ENCODE results near the gene PTPN11. TPM values are rescaled to one million over a fixed set of nuclear protein-coding genes. Genes with fewer than 3 reads are reported as not detected.

The PTPN11 gene
- total and polyA plus RNA-seq, 2 of the 8 experiments (the other 6 are each of a cell fraction or from before 2014, with no cell fraction given), result 28.3 to 133 TPM

- peak within 1 kb of the TSS; percentile 94 for H3K27ac ChIP-seq (ENCODE audit: low read depth, low read length)
- peaks cover 0 to 22% of the 10 kb centered on the region in 2 experiments; a peak in 3 of 4 replicates for H3K79me2 ChIP-seq (ENCODE audit: control insufficient read depth in 1 of 2, insufficient read depth in 2 of 2, low read length in 2 of 2)
- POLR2A ChIA-PET (ENCODE audit: partially characterized antibody), result interaction anchor here (1.3 to 1.8 kb wide), 3 partner anchors 9 to 15 kb away, joined by 3 to 5 read pairs (median 3); partner anchors contain the start of gene PTPN11
- peak within 1 kb of the TSS; percentile 99 for H4K91ac ChIP-seq (replicated peaks; ENCODE audit: insufficient read length, low read length)
- peak within 1 kb of the TSS; percentile 80 for H2BK120ac ChIP-seq (replicated peaks; ENCODE audit: low read depth, low read length)
- H3K79me1 ChIP-seq (ENCODE audit: low read depth, low read length), result no peaks in the 10 kb centered on the region
- FAIRE-seq (peak; percentile 68), DNase-seq (ENCODE audit: low read depth in 1 of 2, low spot score in 2 of 2) (peak in 1 of 2 experiments; percentile 83)
- no peaks in the 10 kb centered on the region; a peak in 1 of 7 replicates for H3K4me1 ChIP-seq (replicated peaks in 1 of 4; ENCODE audit: control insufficient read depth in 3 of 4, insufficient read depth in 4 of 4, low read length in 3 of 4)
- no peak within 1 kb of the TSS for H2AFZ ChIP-seq (ENCODE audit: low read length)
- peak within 1 kb of the TSS; percentile 78 to 84 for H3K4me2 ChIP-seq (ENCODE audit: insufficient read depth in 1 of 2, low read depth in 2 of 2, low read length in 2 of 2)
- peak within 1 kb of the TSS; percentile 8 for H3K14ac ChIP-seq (ENCODE audit: insufficient read length)
- no peak within 1 kb of the TSS for H3K23ac ChIP-seq (ENCODE audit: insufficient read length)
- H3K18ac ChIP-seq (ENCODE audit: extremely low read depth, low read length), result peak within 1 kb of the TSS; percentile 99
- no peaks in the 10 kb centered on the region for H3K9me3 ChIP-seq (ENCODE audit: insufficient read depth in 2 of 2, low read depth in 1 of 2, low read length in 1 of 2)
- WGBS, 2 experiments (ENCODE audit: extremely low coverage in 1 of 2, insufficient coverage in 1 of 2, insufficient read length in 1 of 2, insufficient replicate concordance in 2 of 2, low coverage in 1 of 2, low lambda C conversion rate in 2 of 2, missing lambda C conversion rate in 1 of 2), result 13% methylated on average over 44 of the region's 46 CpGs; no CpG with 5 or more reads in 1 of the 2 experiments
- peak within 1 kb of the TSS; percentile 98 for H3K4ac ChIP-seq (replicated peaks; ENCODE audit: insufficient read length, low read depth, low read length)
- peaks cover 23 to 42% (median 40%) of the 10 kb centered on the region in 4 experiments for H3K36me3 ChIP-seq (ENCODE audit: control insufficient read depth in 2 of 4, insufficient read depth in 4 of 4, low read length in 3 of 4)
- peak within 1 kb of the TSS; percentile 51; the same call in 1 of the 2 replicates for H2BK12ac ChIP-seq (ENCODE audit: low read depth, low read length)
- CTCF ChIA-PET (ENCODE audit: partially characterized antibody), result no interaction called here
- peaks cover 2% of the 10 kb centered on the region; the same call in 1 of the 2 replicates for H3K23me2 ChIP-seq (ENCODE audit: low read depth, low read length)
- H3K9ac ChIP-seq (replicated peaks in 1 of 4; ENCODE audit: extremely low read depth in 1 of 4, low read depth in 3 of 4, low read length in 3 of 4), result peak within 1 kb of the TSS; percentile 96 to 98 (median 97)
- no peak within 1 kb of the TSS for H2BK20ac ChIP-seq (ENCODE audit: low read length)
- peak within 1 kb of the TSS; percentile 97 for H2AK5ac ChIP-seq (ENCODE audit: low read depth, low read length)
- H2BK5ac ChIP-seq (ENCODE audit: low read depth, low read length), result peak within 1 kb of the TSS; percentile 99
- no peak within 1 kb of the TSS for H2BK15ac ChIP-seq (ENCODE audit: low read length)
- no peaks in the 10 kb centered on the region for H3K27me3 ChIP-seq (replicated peaks in 1 of 4; ENCODE audit: control insufficient read depth in 3 of 4, extremely low read depth in 1 of 4, insufficient read depth in 3 of 4, low read length in 3 of 4)
- H4K8ac ChIP-seq (ENCODE audit: extremely low read depth, insufficient read depth, low read length), result peak within 1 kb of the TSS; percentile 100; the same call in 1 of the 2 replicates
- H3K56ac ChIP-seq (replicated peaks; ENCODE audit: insufficient read length, low read depth, low read length), result peak within 1 kb of the TSS; percentile 95
- H4K20me1 ChIP-seq (replicated peaks in 1 of 2; ENCODE audit: control insufficient read depth in 1 of 2, insufficient read depth in 2 of 2, low read length in 2 of 2), result peaks cover 6% of the 10 kb centered on the region in 2 experiments
- peak within 1 kb of the TSS; percentile 80 to 98 (median 94) for H3K4me3 ChIP-seq (ENCODE audit: extremely low read depth in 1 of 4, insufficient read depth in 2 of 4, low read depth in 3 of 4, low read length in 4 of 4)
- peak within 1 kb of the TSS; percentile 99 for H4K5ac ChIP-seq (ENCODE audit: insufficient read length, low read depth, low read length)
- TF ChIP-seq SRF (IDR thresholded peaks at IDR 0.05; ENCODE audit: low read depth, low read length) (0 out of 2 replicates have a peak, but pooled peaks have one; percentile 6), RXRA (IDR thresholded peaks at IDR 0.05; ENCODE audit: insufficient read depth, low read depth, low read length) (no peak), NRF1 (IDR thresholded peaks at IDR 0.05; ENCODE audit: low read depth, low read length) (no peak), NANOG (IDR thresholded peaks at IDR 0.05; ENCODE audit: insufficient read depth, low read depth, low read length, poor library complexity, severe bottlenecking) (no peak), GABPA (IDR thresholded peaks at IDR 0.05; ENCODE audit: borderline replicate concordance, insufficient read depth, low read length) (peak; percentile 89), TAF7 (optimal IDR thresholded peaks at IDR 0.05; ENCODE audit: borderline replicate concordance, low read depth, low read length) (peak; percentile 97), CREB1 (IDR thresholded peaks at IDR 0.05) (no peak), RAD21 (IDR thresholded peaks at IDR 0.05 in 1 of 2, conservative IDR thresholded peaks at IDR 0.05 in 1 of 2; ENCODE audit: low read depth in 2 of 2, low read length in 2 of 2) (no peak), SP1 (IDR thresholded peaks at IDR 0.05; ENCODE audit: low read depth, low read length) (no peak), CHD1 (IDR thresholded peaks at IDR 0.05; ENCODE audit: low read depth, low read length) (no peak)
Observed at GRCh38 chr12:112409064-112409905, 9.5 kb upstream of the PTPN11 start, which contains the start of gene RPL6. RPL6 (minus strand) TSS chr12:112409605; CDS start chr12:112408656, 949 bp downstream.
